ENCODE data around the gene PRF1.

Gene PRF1

GRCh38 chr10:70555371-70555770 is 47.2 kb downstream of the PRF1 start:
- no peak for TF ChIP-seq CTCF (IDR thresholded peaks at IDR 0.05; ENCODE audit: control insufficient read depth, insufficient read depth, low read depth, low read length, missing control alignments)
- DNase-seq (ENCODE audit: low read depth): no peak
- H3K4me3 ChIP-seq (ENCODE audit: control insufficient read depth, low read depth, low read length): no peak overlapping the region

- H3K4me3 ChIP-seq (ENCODE audit: control insufficient read depth, low read depth, low read length): no peak overlapping the region
- no peak for DNase-seq (ENCODE audit: low read depth)
- TF ChIP-seq CTCF (IDR thresholded peaks at IDR 0.05; ENCODE audit: control insufficient read depth, insufficient read depth, low read depth, low read length, missing control alignments): no peak
Observed at GRCh38 chr10:70552586-70552985, 50.0 kb downstream of the PRF1 start.

GRCh38 chr10:70551971-70552422 is 50.5 kb downstream of the PRF1 start:
- peak; percentile 87 for DNase-seq (ENCODE audit: low read depth)
- no peak overlapping the region for H3K4me3 ChIP-seq (ENCODE audit: control insufficient read depth, low read depth, low read length)
- TF ChIP-seq CTCF (IDR thresholded peaks at IDR 0.05; ENCODE audit: control insufficient read depth, insufficient read depth, low read depth, low read length, missing control alignments): no peak

GRCh38 chr10:70551466-70551865 is 51.1 kb downstream of the PRF1 start:
- H3K4me3 ChIP-seq (ENCODE audit: control insufficient read depth, low read depth, low read length): no peak overlapping the region
- DNase-seq (ENCODE audit: low read depth): no peak
- no peak for TF ChIP-seq CTCF (IDR thresholded peaks at IDR 0.05; ENCODE audit: control insufficient read depth, insufficient read depth, low read depth, low read length, missing control alignments)

GRCh38 chr10:70550459-70550858 is 52.1 kb downstream of the PRF1 start:
- no peak for TF ChIP-seq CTCF (IDR thresholded peaks at IDR 0.05; ENCODE audit: control insufficient read depth, insufficient read depth, low read depth, low read length, missing control alignments)
- no peak for DNase-seq (ENCODE audit: low read depth)
- no peak overlapping the region for H3K4me3 ChIP-seq (ENCODE audit: control insufficient read depth, low read depth, low read length)

- peak; percentile 93 for TF ChIP-seq CTCF (IDR thresholded peaks at IDR 0.05; ENCODE audit: control insufficient read depth, insufficient read depth, low read depth, low read length, missing control alignments)
- no peak for DNase-seq (ENCODE audit: low read depth)
- no peak overlapping the region for H3K4me3 ChIP-seq (ENCODE audit: control insufficient read depth, low read depth, low read length)
Observed at GRCh38 chr10:70549962-70550458, 52.5 kb downstream of the PRF1 start.
